Measurements from ENCODE around the gene DNAJB5.

- TF ChIP-seq POLR2A (IDR thresholded peaks at IDR 0.05; ENCODE audit: low read depth, low read length) (no peak), POLR2AphosphoS5 (IDR thresholded peaks at IDR 0.05; ENCODE audit: low read depth, low read length) (no peak), SPI1 (IDR thresholded peaks at IDR 0.05; ENCODE audit: low read depth, low read length) (no peak), TAF1 (IDR thresholded peaks at IDR 0.05; ENCODE audit: low read depth, low read length) (no peak), PAX5 (IDR thresholded peaks at IDR 0.05; ENCODE audit: insufficient read depth, low read length, severe bottlenecking) (no peak)
Observed at GRCh38 chr9:35027860-35028259, 38.3 kb downstream of the DNAJB5 start.

Data from GM12891 (cell line).